Neutrophil (primary cell): ENCODE data around the gene ETNK2.

Experiments used
- H3K27ac ChIP-seq: fragments of 200-600 bp; sonication (generic); 2 replicates; pipeline ENCODE4 v1.5.1; 2016; ENCODE audit warnings: mild to moderate bottlenecking, moderate library complexity
- H3K27me3 ChIP-seq: fragments of 200-600 bp; sonication (generic); 2 replicates; pipeline ENCODE4 v1.6.0; 2016; ENCODE audit warnings: mild to moderate bottlenecking
- H3K36me3 ChIP-seq: fragments of 200-600 bp; sonication (generic); 2 replicates; pipeline ENCODE4 v1.5.1; 2017
- H3K4me1 ChIP-seq, 2 experiments: fragments of 200-600 bp in 1 of 2; sonication (generic) in 1 of 2; 1 replicate in 1 of 2; 2 replicates in 1 of 2; pipeline versions ENCODE4 v1.5.1 to v1.6.1; 2013 to 2016; ENCODE audit warnings: low read depth in 1 of 2, low read length in 1 of 2, mild to moderate bottlenecking in 1 of 2, moderate library complexity in 1 of 2; ENCODE audit not compliant: control insufficient read depth in 1 of 2, insufficient read depth in 1 of 2
- H3K4me3 ChIP-seq, 2 experiments: fragments of 200-600 bp in 1 of 2; sonication (generic) in 1 of 2; 1 replicate in 1 of 2; 2 replicates in 1 of 2; pipeline ENCODE4 v1.5.1; 2013 to 2016; ENCODE audit warnings: low read depth in 1 of 2, low read length in 1 of 2, mild to moderate bottlenecking in 1 of 2, moderate library complexity in 1 of 2
- H3K9me3 ChIP-seq: fragments of 200-600 bp; sonication (generic); 2 replicates; pipeline ENCODE4 v1.5.1; 2016
- CTCF ChIP-seq: fragments of 200-600 bp; sonication (generic); IDR thresholded peaks from 2 replicates; pipeline ENCODE4 v1.5.1; 2016; ENCODE audit warnings: antibody characterized with exemption

ETNK2 gene

GRCh38 chr1:204143276-204144041 lies 8.4 kb downstream of the ETNK2 start:
- Histone ChIP-seq H3K9me3 (no peaks in the 10 kb centered on the region), H3K27me3 (peaks cover 29% of the 10 kb centered on the region), H3K36me3 (no peaks in the 10 kb centered on the region), H3K4me1 (no peaks in the 10 kb centered on the region), H3K4me3 (no peak overlapping the region), H3K27ac (no peak overlapping the region)
- TF ChIP-seq CTCF: no peak

- Histone ChIP-seq H3K36me3 (no peaks in the 10 kb centered on the region), H3K4me1 (no peaks in the 10 kb centered on the region), H3K27ac (no peak overlapping the region), H3K9me3 (no peaks in the 10 kb centered on the region), H3K27me3 (peaks cover 23% of the 10 kb centered on the region), H3K4me3 (no peak overlapping the region)
- TF ChIP-seq CTCF: no peak
These were observed 9.5 kb downstream of the ETNK2 start for GRCh38 chr1:204142032-204142974.

DNA sequence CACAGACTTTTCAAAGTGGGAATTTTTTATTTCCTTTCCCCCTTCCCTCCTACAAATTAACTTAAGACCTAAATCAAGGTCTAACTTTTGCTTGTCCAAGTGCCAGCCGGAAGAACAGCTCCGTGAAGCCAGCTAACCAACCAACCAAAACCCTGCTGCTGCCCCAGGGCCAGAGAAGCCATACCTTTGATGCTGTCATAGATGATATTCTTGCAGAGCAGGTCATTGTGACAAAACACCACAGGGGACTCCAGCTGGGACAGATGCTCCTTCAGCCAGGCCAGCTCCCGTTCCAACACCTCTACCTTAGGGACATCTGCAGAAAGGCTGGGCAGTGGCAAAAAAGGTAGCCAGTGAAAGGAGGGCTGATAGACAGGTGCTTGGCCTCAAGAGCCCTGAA lies 10.7 kb downstream of the ETNK2 start:
- H3K4me1 ChIP-seq: no peaks in the 10 kb centered on the region
- H3K4me3 ChIP-seq: no peak overlapping the region
- no peaks in the 10 kb centered on the region for H3K9me3 ChIP-seq
- H3K27me3 ChIP-seq: peaks cover 23% of the 10 kb centered on the region
- no peak overlapping the region for H3K27ac ChIP-seq
- no peaks in the 10 kb centered on the region for H3K36me3 ChIP-seq
- no peak for TF ChIP-seq CTCF

DNA sequence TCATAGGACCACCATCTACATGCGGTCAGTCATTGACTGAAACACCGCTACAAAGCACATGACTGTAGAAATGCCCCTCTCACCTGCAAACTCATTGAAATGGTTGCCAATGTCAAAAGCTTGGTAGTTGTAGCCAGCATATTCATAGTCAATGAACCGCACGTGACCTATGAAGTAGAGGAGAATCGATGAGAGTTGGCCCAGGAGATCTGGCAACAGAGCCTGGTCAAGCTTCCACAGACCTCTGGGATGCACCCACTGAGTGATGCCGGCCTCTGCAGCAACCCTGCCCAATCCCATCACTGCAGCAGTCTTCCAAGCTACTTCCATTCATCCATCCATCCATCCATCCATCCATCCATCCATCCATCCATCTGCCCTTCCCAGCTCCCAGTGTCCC lies 11.9 kb downstream of the ETNK2 start:
- H3K9me3 ChIP-seq: no peaks in the 10 kb centered on the region
- no peaks in the 10 kb centered on the region for H3K4me1 ChIP-seq
- H3K4me3 ChIP-seq: no peak overlapping the region
- H3K36me3 ChIP-seq: no peaks in the 10 kb centered on the region
- peaks cover 18% of the 10 kb centered on the region for H3K27me3 ChIP-seq
- no peak for TF ChIP-seq CTCF
- no peak overlapping the region for H3K27ac ChIP-seq

GRCh38 chr1:204139088-204139487 lies 12.8 kb downstream of the ETNK2 start:
- Histone ChIP-seq H3K27ac (no peak overlapping the region), H3K27me3 (peaks cover 13% of the 10 kb centered on the region), H3K36me3 (no peaks in the 10 kb centered on the region), H3K4me1 (no peaks in the 10 kb centered on the region), H3K9me3 (no peaks in the 10 kb centered on the region), H3K4me3 (no peak overlapping the region)
- no peak for TF ChIP-seq CTCF
